Activated CD4-positive, alpha-beta T cell treated with anti-CD3 and anti-CD28 coated beads for 4 hours (primary cell): ENCODE results near the gene MYL5.
"Not testable (repeated sequence)": the region's sequence is repeated elsewhere in the genome, so short reads cannot be mapped to it uniquely, and the experiment has no call there.

Experiments
- DNase-seq, 2 donors: peaks; one replicate each; pipeline ENCODE4 v3.0.0-alpha.2; 2020

Gene MYL5

GRCh38 chr4:730511-730910 lies 56.2 kb downstream of the MYL5 start:
- no peak for DNase-seq

- DNase-seq: not testable (repeated sequence)
These were observed 56.9 kb downstream of the MYL5 start for GRCh38 chr4:730946-731904.
